H1 (cell line): ENCODE data around the gene PTRH1.

Source experiments
- ATF2 ChIP-seq: IDR thresholded peaks from 2 replicates; pipeline ENCODE4 v1.6.1; 2012; ENCODE audit warnings: low read length, inconsistent platforms
- CTCF ChIP-seq, 3 experiments: IDR thresholded peaks; 1 replicate in 2 of 3; 2 replicates in 1 of 3; pipeline versions ENCODE4 v1.5.1 to v1.6.1; 2011; ENCODE audit warnings: low read length in 3 of 3, mild to moderate bottlenecking in 3 of 3, inconsistent platforms in 2 of 3, low read depth in 1 of 3, moderate library complexity in 1 of 3; ENCODE audit not compliant: insufficient read depth in 1 of 3; ENCODE audit errors: control extremely low read depth in 1 of 3
- EZH2 ChIP-seq: fragments of 200-600 bp; sonication (generic); IDR thresholded peaks from 2 replicates; pipeline ENCODE4 v1.7.1; 2012; ENCODE audit warnings: low read depth, mild to moderate bottlenecking, moderate library complexity, low read length, inconsistent platforms; ENCODE audit not compliant: severe bottlenecking
- POLR2A ChIP-seq, 2 experiments: IDR thresholded peaks; 1 replicate in 1 of 2; 2 replicates in 1 of 2; pipeline ENCODE4 v1.6.1; 2011; ENCODE audit warnings: low read depth in 2 of 2, low read length in 2 of 2, mild to moderate bottlenecking in 2 of 2; ENCODE audit errors: control extremely low read depth in 1 of 2
- RXRA ChIP-seq: IDR thresholded peaks from 2 replicates; pipeline ENCODE4 v1.6.1; 2011; ENCODE audit warnings: low read depth, mild to moderate bottlenecking, low read length, moderate library complexity; ENCODE audit not compliant: insufficient read depth
- SP2 ChIP-seq: IDR thresholded peaks from 2 replicates; pipeline ENCODE4 v1.6.1; 2012; ENCODE audit warnings: mild to moderate bottlenecking, low read length, inconsistent platforms
- TAF1 ChIP-seq: IDR thresholded peaks from 2 replicates; pipeline ENCODE4 v1.6.1; 2011; ENCODE audit warnings: mild to moderate bottlenecking, low read depth, low read length
- YY1 ChIP-seq: IDR thresholded peaks from 2 replicates; pipeline ENCODE4 v1.6.1; 2011; ENCODE audit warnings: low read depth, mild to moderate bottlenecking, low read length

- no peak for TF ChIP-seq TAF1
- TF ChIP-seq SP2 = no peak
- TF ChIP-seq YY1 = no peak
- TF ChIP-seq POLR2A (IDR thresholded peaks at IDR 0.05; ENCODE audit: control extremely low read depth in 1 of 2, low read depth in 2 of 2, low read length in 2 of 2) = no peak
- TF ChIP-seq RXRA = no peak
- no peak for TF ChIP-seq EZH2
- no peak for TF ChIP-seq ATF2
- peak in 2 of 3 experiments; percentile 7 to 19; a peak in 1 of 4 replicates for TF ChIP-seq CTCF (IDR thresholded peaks at IDR 0.05; ENCODE audit: control extremely low read depth in 1 of 3, insufficient read depth in 1 of 3, low read depth in 1 of 3, low read length in 3 of 3)
These were observed 3.6 kb downstream of the PTRH1 start for GRCh38 chr9:127711831-127712274.
